Activated CD4-positive, alpha-beta T cell treated with anti-CD3 and anti-CD28 coated beads, Interleukin-2, Interleukin-6, amounts not matched to agents 100 ng/mL and 50 ng/mL, durations not matched to agents 16 hours and 8 hours (primary cell): ENCODE data around the gene MXD3.

Experiments
- DNase-seq: peaks from one replicate; pipeline ENCODE4 v3.0.0-alpha.2; 2020

The MXD3 gene

GRCh38 chr5:177339107-177339638 lies 27.5 kb upstream of the MXD3 start:
- no peak for DNase-seq

DNA sequence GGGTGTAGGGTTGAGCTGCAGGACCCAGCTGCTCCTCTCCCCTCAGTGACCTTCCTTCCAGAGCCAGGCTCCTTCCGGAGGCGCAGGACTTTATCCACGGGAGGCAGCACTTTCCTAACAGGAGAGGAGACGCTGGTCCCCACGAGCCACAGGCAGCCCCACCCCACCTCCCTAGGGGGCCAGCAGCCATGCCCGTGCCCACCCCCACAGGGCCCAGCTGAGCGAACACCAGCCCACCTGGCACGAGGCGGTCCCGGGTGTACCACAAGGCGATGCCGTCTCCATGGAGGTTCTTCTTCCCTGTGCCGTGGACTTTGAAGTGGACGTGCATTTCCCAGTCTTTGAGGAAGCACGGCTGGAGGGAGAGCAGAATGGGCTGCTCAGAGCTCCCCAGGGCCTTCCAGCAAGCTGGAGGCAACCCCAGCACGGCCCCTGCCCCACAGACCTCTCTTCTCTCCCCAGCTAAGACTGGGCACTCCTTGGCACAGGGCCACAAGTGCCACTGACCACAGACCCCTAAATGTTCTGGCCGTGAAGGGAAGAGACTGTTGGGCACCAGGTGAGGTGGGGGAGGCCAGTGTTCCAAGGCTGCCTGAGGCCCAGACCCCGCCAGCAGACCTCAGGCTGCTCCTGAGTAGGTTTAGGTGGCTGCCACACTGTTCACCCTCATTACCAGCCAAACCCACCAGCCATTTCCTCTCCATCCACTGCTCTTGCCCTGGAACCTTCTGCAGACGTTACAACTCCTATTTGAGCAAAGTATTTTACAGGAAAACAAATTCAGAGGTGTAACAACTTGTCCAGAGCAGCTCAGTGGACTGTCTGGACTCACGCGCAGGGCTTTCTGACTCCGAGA lies 26.8 kb upstream of the MXD3 start:
- DNase-seq: no peak

DNA sequence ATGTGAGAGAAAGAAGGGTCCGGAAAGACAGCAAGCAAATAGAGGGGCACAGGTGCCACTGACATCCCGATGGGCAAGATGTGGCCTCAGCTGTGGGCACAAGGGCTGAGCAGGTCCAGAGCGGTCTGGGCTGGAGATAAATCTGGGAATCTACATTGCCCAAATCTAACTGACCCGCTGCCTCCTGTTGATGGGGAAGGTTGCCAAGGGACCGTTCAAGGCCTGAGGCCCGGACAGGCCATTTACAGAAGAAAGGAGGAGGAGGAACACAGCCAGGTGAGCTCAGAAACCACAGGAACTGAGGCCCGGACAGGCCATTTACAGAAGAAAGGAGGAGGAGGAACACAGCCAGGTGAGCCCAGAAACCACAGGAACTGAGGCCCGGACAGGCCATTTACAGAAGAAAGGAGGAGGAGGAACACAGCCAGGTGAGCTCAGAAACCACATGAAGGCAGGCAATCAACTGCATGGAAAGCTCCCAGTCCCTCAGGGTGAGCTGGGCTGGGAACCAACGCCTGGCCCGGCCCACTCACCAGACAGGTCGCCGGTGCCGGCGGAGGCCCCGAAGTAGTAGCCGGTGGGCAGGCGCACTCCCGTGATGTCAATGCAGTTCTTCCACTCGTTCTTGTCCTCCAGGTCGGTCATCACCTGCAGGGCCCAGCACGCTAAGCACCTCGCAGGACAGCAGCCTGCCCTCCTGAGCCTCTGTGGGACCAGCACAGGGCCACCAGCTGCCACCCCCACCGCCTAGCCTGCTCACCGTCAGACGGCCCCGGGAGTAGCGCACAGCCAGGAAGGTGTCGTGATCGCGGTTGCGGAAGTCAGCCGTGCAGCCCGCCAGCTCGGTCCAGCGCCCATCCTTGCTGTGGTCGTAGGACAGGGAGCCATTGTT lies 25.2 kb upstream of the MXD3 start:
- no peak for DNase-seq

- DNase-seq: peak; percentile 56
These were observed 24.4 kb upstream of the MXD3 start for GRCh38 chr5:177336112-177336511.

DNA sequence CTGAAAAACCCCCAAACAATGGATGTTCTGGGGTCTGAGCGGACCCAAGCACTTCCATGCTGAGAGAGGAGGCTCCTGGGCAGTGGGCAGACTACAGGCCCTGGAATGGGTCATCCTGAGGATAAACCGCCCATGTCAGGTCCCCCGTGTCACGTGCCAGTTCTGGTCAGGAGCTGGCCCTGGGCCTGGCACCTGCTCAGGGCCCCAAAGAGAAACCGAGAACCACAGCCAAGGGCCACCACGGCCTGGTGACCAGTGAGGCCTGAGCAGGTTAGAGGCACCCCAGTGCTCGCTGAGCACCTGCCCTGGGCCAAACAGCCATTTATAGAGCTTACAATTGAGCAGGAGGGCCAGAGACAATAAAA lies 24.0 kb upstream of the MXD3 start:
- DNase-seq: no peak

DNA sequence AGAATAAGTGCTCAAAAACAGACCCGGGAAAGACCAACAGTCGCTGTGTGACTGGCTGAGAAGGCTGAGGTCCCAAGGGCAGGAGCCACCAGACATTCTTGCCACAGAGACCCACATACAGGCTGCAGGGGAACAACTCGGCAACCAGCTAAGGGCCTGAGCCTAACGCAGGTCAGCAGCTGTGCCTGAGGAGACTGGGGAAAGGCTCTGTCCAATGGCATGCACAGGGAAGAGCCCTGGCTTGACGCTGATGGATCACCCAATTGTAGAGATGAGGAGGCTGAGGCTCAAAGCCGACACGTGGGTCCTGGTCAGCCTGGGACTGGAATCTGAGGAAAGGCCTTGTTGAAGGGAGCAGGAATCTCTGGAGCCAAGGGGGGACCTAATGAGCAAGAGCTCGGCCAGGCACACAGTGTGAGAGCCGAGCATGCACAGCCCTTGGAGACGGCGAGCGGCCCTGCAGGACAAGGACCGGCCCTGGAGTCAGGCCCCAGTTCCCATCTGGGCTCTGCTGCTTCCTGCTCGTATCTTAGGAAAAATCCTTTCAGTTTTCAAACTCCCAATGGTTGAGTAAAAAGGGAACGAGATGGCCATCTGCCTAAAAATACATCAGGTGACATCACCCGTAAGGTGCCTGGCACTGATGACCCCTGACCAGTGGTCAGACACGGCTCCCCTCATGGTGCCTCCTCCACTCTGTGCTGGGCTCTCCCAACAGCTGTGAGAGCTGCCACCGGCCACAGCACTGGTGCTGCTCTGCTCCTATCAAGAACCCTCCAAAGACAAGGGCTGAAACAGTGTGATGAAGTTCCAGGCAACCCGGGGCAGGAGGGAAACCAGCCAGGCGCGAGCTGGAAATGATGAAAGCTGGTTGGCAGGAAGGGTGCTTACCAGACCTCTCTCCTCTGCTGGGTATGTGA lies 23.3 kb upstream of the MXD3 start:
- no peak for DNase-seq

DNA sequence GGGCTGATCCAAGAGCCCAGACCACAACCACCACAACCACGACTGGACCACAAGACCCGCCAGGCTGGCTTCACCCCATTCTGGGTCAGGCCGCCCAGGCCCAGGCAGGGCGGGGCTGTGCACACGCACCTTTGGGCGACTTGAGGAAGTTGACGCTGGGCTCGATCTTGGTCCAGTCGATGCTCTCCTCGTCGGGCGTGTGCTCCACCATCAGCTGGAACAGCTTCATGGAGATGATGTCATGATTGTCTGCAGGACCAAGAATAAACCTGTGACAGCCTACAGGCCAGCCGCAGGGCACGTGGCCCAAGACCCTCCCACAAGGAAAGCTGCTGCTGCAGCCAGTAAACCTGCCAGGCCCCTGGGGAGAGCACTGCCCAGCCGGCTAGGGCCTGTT lies 22.5 kb upstream of the MXD3 start:
- DNase-seq: no peak

- no peak for DNase-seq
These were observed 21.9 kb upstream of the MXD3 start for GRCh38 chr5:177333420-177334154.

DNA sequence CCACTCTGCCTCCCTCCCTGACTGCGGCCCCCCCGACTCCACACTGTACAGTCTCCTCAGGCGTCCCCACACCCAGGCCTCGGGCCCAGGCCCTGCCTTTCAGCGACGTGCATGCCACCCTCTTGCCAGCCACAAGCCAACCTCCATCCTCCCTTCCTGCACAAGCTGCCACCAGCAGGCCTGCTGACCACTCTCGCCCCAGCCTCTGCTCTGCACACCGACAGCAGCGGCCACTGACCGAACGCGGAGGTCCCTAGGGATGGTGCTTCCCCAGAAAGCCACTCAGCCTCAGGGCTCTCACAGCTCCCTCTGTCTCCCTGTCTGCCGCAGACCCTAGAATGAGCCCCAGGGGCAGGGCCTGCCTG lies 21.2 kb upstream of the MXD3 start:
- DNase-seq: no peak

GRCh38 chr5:177332031-177332895 lies 20.6 kb upstream of the MXD3 start:
- no peak for DNase-seq

- no peak for DNase-seq
These were observed 19.5 kb upstream of the MXD3 start for GRCh38 chr5:177330991-177331842.

GRCh38 chr5:177329883-177330282 lies 18.2 kb upstream of the MXD3 start:
- no peak for DNase-seq

GRCh38 chr5:177328545-177329231 lies 17.0 kb upstream of the MXD3 start:
- no peak for DNase-seq

- DNase-seq: no peak
These were observed 16.1 kb upstream of the MXD3 start for GRCh38 chr5:177327539-177328522.

- no peak for DNase-seq
These were observed 14.2 kb upstream of the MXD3 start for GRCh38 chr5:177325868-177326381.

DNA sequence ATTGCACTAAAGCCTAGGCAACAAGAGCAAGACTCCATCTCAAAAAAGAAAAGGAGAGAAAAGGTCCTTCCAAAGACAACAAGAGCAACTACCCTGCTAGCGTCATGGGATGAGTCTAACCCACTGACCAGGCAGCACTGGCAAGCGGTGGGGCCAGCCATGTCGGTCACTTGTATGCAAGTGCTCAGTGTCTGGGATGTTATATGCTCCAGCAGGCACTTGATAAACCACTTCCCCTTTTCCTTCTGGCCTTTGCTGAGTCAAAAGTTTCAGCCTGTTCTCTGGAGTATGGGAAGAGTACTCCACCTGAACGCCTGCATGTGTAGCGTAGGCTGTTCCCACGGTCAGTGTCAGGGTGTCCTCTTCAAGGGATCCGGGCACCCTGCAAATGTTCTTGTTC lies 9.2 kb upstream of the MXD3 start:
- no peak for DNase-seq

GRCh38 chr5:177319913-177320588 lies 8.4 kb upstream of the MXD3 start:
- no peak for DNase-seq
